GM18873 (cell line): ENCODE data around the gene ERGIC3.
"Not testable (repeated sequence)": the region's sequence is repeated elsewhere in the genome, so short reads cannot be mapped to it uniquely, and the experiment has no call there.

ENCODE experiments used
- ATAC-seq: cut with Tn5 transposase; IDR thresholded peaks from one replicate; pipeline ENCODE4 v1.9.1; 2021; ENCODE audit warnings: mild to moderate bottlenecking, moderate library complexity, moderate number of reproducible peaks; ENCODE audit not compliant: unreplicated experiment, low FRiP score

ERGIC3 gene

GRCh38 chr20:35517125-35517524 is 24.8 kb upstream of the ERGIC3 start:
- ATAC-seq = no peak

- ATAC-seq = not testable (repeated sequence)
Measured at GRCh38 chr20:35517767-35518166, 24.1 kb upstream of the ERGIC3 start.

GRCh38 chr20:35518955-35519354 is 22.9 kb upstream of the ERGIC3 start:
- ATAC-seq = no peak

DNA sequence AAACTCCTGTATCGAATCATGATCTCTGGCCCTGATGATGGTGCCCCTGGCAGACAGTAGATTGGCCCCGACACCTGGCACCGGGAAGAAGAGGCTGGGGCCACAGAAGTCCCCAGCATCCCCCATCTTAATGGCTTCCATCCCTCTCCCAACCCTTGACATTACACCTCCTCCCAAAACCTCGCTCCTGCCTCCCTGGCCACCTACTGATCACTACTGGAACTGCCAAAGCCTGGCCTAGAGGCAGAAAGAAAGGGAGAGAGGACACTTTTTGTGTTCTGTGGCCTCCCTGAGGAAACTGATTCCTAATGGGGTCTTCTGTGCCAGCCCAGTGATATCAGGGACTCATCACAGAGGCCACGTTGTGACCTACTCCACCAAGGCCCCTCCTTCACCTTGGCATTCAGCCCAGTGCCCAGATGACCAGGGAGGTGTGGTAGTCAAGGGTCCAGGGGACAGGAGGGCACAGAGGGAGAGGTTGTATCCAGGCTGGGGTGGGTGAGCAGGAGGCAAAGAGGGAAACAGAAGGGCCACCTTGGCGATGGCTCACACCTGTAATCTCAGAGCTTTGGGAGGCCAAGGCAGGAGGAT is 18.5 kb upstream of the ERGIC3 start:
- no peak for ATAC-seq

- no peak for ATAC-seq
Measured at GRCh38 chr20:35525639-35526038, 16.2 kb upstream of the ERGIC3 start.

DNA sequence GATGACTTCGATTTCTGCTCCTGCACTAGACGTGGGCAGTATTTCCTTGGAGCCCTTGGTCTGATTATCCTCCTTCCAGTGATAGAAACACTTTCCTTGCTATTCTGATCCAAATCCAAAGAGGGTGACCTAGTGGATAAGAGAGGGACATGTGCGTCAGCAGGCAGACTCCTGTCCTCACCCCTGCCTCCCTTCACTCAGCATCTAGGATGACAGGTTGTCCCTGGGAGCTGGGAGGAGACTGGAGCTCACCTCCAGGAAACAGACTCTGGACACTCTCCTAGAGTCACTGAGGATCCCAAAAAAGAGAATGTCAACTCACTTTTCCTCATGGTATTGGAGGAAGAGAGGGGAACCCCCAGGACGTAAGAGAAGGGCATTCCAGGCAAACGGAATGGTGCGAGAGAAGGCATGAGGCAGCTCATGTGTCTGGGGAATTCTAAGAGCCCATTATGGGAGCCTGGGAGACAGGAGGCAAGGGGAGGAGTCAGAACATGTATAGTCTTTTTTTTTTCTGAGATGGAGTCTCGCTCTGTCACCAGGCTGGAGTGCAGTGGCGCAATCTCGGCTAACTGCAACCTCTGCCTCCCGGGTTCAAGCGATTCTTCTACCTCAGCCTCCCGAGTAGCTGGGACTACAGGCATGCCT is 14.6 kb upstream of the ERGIC3 start:
- no peak for ATAC-seq

DNA sequence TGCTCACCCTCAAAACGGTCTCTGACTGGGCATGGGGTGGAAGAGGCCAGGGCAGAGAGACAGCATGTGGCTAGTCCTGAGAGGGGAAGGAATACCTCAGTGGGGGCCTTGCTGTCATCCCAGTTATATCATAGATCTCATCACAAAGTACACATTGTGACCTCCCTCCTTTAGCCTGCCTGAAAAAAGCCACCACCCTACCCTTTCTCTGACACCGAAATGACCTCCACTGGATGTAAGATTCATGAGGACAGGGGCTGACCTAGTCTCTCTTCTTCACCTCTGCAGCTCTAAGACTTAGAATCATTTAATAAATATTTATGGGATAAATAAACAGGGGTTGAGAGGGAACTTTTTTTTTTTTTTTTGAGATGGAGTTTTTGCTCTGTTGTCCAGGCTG is 12.3 kb upstream of the ERGIC3 start, which contains the start of gene C20orf173:
C20orf173 (minus strand) TSS at position 101 of the 400 bp plus-strand sequence. CDS start 279 bp downstream, outside the sequence.
- ATAC-seq = no peak

- no peak for ATAC-seq
Measured at GRCh38 chr20:35539756-35540212, 2.1 kb upstream of the ERGIC3 start.

- no peak for ATAC-seq
Measured at GRCh38 chr20:35541118-35541782, 628 bp upstream of the ERGIC3 start.

GRCh38 chr20:35542990-35543389 is 1.1 kb downstream of the ERGIC3 start:
- ATAC-seq = no peak

DNA sequence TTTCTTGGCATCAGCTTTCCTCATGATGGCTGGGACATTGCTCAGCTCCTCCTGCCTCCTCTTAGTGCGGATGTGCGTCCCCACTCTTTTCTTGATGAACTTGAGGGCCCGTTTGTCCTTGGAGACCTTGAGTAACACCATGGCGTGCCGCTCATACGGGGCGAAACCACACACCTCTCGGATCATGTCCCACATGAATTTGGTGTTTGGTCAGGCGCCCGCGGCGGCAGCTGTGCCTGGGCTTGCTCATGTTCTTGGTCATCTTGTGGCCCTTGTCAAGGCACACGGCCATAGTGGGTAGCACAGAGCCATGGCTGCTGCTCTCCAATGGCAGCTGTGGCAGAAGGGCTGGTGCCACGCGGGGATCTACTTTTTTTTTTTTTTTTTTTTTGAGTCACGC is 2.6 kb downstream of the ERGIC3 start:
- ATAC-seq = no peak

DNA sequence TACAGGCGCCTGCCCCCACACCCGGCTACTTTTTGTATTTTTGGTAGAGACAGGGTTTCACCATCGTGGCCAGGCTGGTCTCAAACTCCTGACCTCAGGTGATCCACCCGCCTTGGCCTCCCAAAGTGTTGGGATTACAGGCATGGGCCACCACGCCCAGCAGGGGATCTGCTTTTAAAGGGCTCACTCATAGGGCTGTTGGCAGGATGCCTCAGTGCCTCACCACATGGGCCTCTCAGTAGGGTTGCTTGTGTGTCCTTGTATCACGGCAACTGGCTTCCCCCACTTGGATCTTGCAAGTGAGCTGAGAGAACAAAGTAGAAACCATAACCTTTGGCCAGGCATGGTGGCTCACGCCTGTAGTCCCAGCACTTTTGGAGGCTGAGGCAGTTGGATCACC is 3.1 kb downstream of the ERGIC3 start:
- ATAC-seq = not testable (repeated sequence)

DNA sequence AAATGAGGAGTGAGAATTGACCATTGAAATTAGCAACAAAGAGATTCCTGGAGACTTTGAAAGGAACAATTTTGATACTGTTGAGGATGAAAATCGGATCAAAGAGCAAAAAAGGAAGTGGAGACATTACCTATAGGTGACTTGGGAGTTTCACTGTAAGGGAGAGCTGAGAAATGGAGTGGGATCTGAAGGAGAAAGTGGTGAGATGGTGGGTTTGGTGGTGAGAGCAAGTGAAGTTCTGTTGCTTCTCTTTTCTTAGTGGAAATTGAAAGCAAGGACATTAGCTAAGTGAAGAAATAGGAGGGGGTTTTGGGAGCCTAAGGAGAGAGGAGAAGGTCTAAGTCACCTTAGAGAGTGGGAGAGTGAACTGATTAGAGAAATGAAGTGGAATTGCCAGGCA is 4.2 kb downstream of the ERGIC3 start:
- no peak for ATAC-seq

DNA sequence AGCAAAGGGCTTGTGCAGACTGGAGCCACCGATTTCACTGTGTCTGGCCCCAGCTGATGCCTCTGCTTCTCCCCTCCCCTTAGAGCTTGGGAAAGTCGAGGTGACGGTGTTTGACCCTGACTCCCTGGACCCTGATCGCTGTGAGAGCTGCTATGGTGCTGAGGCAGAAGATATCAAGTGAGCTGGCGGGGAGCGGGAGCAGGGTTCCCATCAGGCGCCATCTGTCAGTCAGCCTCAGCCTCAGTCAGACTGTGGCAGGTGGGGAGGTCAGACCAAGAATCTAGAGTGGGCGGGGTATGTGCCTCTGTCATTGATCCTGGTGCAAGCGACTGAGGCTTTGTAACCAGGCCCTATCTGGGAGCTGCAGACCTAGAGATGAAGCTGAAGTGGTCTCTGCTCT is 5.5 kb downstream of the ERGIC3 start:
- ATAC-seq = no peak

GRCh38 chr20:35551503-35551902 is 9.6 kb downstream of the ERGIC3 start:
- ATAC-seq = no peak

DNA sequence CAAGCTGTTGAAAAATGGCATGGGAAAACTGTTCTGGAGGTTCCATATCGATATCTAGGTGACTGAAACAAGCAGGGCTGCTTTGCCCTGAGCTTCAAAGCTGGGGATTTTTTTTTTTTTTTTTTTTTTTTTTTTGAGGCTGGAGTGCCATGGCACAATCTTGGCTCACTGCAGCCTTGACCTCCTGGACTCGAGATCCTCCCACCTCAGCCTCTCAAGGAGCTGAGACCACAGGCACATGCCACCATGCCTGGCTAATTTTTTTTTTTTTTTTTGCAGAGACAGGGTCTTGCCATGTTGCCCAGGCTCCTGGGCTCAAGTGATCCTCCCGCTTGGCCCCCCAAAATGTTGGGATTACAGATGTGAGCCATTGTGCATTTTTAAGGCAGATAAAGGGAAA is 11.0 kb downstream of the ERGIC3 start:
- no peak for ATAC-seq

DNA sequence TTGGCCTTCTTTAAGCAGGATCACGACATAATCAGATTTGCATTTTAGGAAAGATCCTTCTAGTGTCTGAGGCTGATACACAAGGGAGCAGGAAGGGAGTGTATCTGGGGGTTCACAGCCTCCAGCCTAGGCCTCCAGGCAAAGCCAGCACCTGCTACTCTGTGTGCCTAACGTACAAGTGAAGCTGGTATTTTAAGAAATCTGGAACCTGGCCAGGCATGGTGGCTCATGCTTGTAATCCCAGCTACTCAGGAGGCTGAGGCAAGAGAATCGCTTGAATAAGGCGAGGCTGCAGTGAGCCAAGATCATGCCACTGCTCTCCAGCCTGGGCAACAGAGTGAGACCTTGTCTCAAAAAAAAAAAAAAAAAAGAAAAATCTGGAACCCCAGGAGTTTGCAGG is 13.6 kb downstream of the ERGIC3 start:
- ATAC-seq = not testable (repeated sequence)

GRCh38 chr20:35555951-35556645 is 14.2 kb downstream of the ERGIC3 start:
- no peak for ATAC-seq

- no peak for ATAC-seq
Measured at GRCh38 chr20:35556871-35557270, 15.0 kb downstream of the ERGIC3 start.

DNA sequence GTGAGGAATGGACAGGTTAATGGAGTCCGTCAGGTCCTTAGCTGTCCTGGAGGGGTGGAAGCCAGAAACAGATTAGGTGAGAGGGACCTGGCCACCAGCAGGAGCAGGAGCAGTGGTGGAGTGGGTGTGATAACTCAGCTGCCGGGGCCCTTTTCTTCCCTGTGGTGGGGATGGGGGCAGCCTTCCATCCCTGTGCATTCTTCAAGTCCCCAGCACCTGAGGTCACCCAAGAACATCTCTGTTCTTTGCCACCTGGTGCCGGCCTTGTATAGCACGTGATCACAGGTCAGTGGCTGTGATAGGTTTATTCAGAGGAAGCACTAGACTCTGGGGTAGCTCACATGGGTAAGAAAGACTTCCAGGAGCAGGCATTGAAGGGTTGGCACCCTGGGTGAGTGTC is 16.6 kb downstream of the ERGIC3 start:
- no peak for ATAC-seq

GRCh38 chr20:35559042-35559693 is 17.3 kb downstream of the ERGIC3 start:
- no peak for ATAC-seq
